GM19025 (cell line): ENCODE data around the gene GPN3.
"Not testable (repeated sequence)": the region's sequence is repeated elsewhere in the genome, so short reads cannot be mapped to it uniquely, and the experiment has no call there.

Source experiments
- ATAC-seq: cut with Tn5 transposase; IDR thresholded peaks from one replicate; pipeline ENCODE4 v1.9.1; 2021; ENCODE audit warnings: mild to moderate bottlenecking, low read depth, moderate library complexity; ENCODE audit not compliant: unreplicated experiment

The GPN3 gene

GRCh38 chr12:110449799-110450497, 18.1 kb downstream of the GPN3 start, which contains the start of gene ARPC3:
TSS of gene ARPC3 (minus strand) at chr12:110450337. CDS start at chr12:110450260, 77 bp downstream.
- peak; percentile 94 for ATAC-seq

GRCh38 chr12:110444455-110444854, 23.6 kb downstream of the GPN3 start:
- ATAC-seq: no peak

- ATAC-seq: no peak
Observed at GRCh38 chr12:110436231-110436630, 31.8 kb downstream of the GPN3 start.

- no peak for ATAC-seq
Observed at GRCh38 chr12:110431957-110432587, 36.0 kb downstream of the GPN3 start.

GRCh38 chr12:110429676-110430075, 38.4 kb downstream of the GPN3 start:
- not testable (repeated sequence) for ATAC-seq

GRCh38 chr12:110426406-110426805, 41.7 kb downstream of the GPN3 start:
- ATAC-seq: no peak

GRCh38 chr12:110424237-110424636, 43.8 kb downstream of the GPN3 start:
- ATAC-seq: no peak

GRCh38 chr12:110421701-110422100, 46.4 kb downstream of the GPN3 start:
- ATAC-seq: no peak

GRCh38 chr12:110421159-110421661, 46.8 kb downstream of the GPN3 start:
- no peak for ATAC-seq

- ATAC-seq: not testable (repeated sequence)
Observed at GRCh38 chr12:110420644-110421043, 47.4 kb downstream of the GPN3 start.

- ATAC-seq: not testable (repeated sequence)
Observed at GRCh38 chr12:110417113-110417512, 50.9 kb downstream of the GPN3 start.

GRCh38 chr12:110410086-110410485, 58.0 kb downstream of the GPN3 start:
- ATAC-seq: not testable (repeated sequence)

GRCh38 chr12:110405126-110405662, 62.9 kb downstream of the GPN3 start:
- not testable (repeated sequence) for ATAC-seq

GRCh38 chr12:110403976-110404682, 63.9 kb downstream of the GPN3 start:
- ATAC-seq: no peak

- ATAC-seq: peak; percentile 75
Observed at GRCh38 chr12:110403146-110403975, 64.7 kb downstream of the GPN3 start, which contains the start of gene ANAPC7. TSS of gene ANAPC7 (minus strand) at chr12:110403708. CDS start at chr12:110403627, 81 bp downstream.
